Transverse colon (tissue), 4 donors: ENCODE measurements around the gene LTB4R. TPM values are rescaled to one million over a fixed set of nuclear protein-coding genes. Genes with fewer than 3 reads are reported as not detected.
A peak's percentile ranks its signal among the peaks of the same experiment; 100 is the strongest.

Source experiments
- DNase-seq: peaks from one replicate; pipeline ENCODE4 v3.0.0-alpha.2; 2019
- H3K27ac ChIP-seq, 4 donors: fragments of 200-600 bp; sonication (generic); 2 replicates each; pipeline ENCODE4 v1.5.1; 2016 to 2018; ENCODE audit warnings: inconsistent platforms in 4 of 4
- H3K27me3 ChIP-seq: fragments of 200-600 bp; sonication (generic); 2 replicates; pipeline ENCODE4 v1.5.1; 2017; ENCODE audit warnings: inconsistent platforms
- H3K36me3 ChIP-seq, 4 donors: fragments of 200-600 bp; sonication (generic); 2 replicates each; pipeline ENCODE4 v1.5.1; 2017 to 2019; ENCODE audit warnings: inconsistent platforms in 4 of 4
- H3K4me1 ChIP-seq, 4 donors: fragments of 200-600 bp; sonication (generic); 2 replicates each; pipeline ENCODE4 v1.5.1; 2017 to 2020; ENCODE audit warnings: inconsistent platforms in 4 of 4
- H3K4me3 ChIP-seq, 4 donors: fragments of 200-600 bp; sonication (generic); 1 replicate in 1 of 4; 2 replicates in 3 of 4; pipeline versions ENCODE4 v1.5.1 to v1.6.1; 2017 to 2019; ENCODE audit warnings: inconsistent platforms in 4 of 4
- H3K9me3 ChIP-seq, 2 donors: fragments of 200-600 bp; sonication (generic); 2 replicates each; pipeline ENCODE4 v1.5.1; 2017 to 2019; ENCODE audit warnings: inconsistent platforms in 2 of 2
- CTCF ChIP-seq, 5 experiments: fragments of 200-600 bp in 3 of 5; fragments of 450-650 bp in 2 of 5; sonication (generic) in 3 of 5; IDR thresholded peaks; 1 replicate in 2 of 5; 2 replicates in 3 of 5; pipeline ENCODE4 v1.5.1; 2016 to 2017; ENCODE audit warnings: antibody characterized with exemption in 5 of 5, inconsistent platforms in 3 of 5, mild to moderate bottlenecking in 2 of 5, moderate library complexity in 1 of 5
- EP300 ChIP-seq: sonication (generic); formaldehyde crosslinking; IDR thresholded peaks from one replicate; pipeline ENCODE4 v1.6.1; 2017; ENCODE audit warnings: antibody characterized with exemption, low read depth
- POLR2A ChIP-seq: fragments of 450-650 bp; IDR thresholded peaks from one replicate; pipeline ENCODE4 v1.6.1; 2016; ENCODE audit warnings: antibody characterized with exemption, mild to moderate bottlenecking, moderate library complexity
- POLR2AphosphoS5 ChIP-seq, 3 donors: sonication (generic); formaldehyde crosslinking; IDR thresholded peaks; one replicate each; pipeline ENCODE4 v1.6.1; 2016; ENCODE audit warnings: antibody characterized with exemption in 3 of 3
- WGBS, 2 donors: methylation state at CpG; one replicate each; pipeline ENCODE4 v1.1.5; 2018; ENCODE audit warnings: low coverage in 1 of 2; 5-methylcytosine and 5-hydroxymethylcytosine counted together
- in situ Hi-C, 4 donors: fragments of 200-750 bp; cut with MboI; loops; one replicate each; pipeline versions ENCODE4 v1.15.0 to v1.15.1; 2017; ENCODE audit warnings: low sequenced_read_pairs in 3 of 4, low pct_ligation_motif_present in 1 of 4, low pct_unique_long_range_greater_than_20kb in 1 of 4
- intact Hi-C: fragments of 100-400 bp; cut with DNase I; formaldehyde crosslinking; loops from one replicate; pipeline ENCODE4 v1.15.1; 2023; ENCODE audit warnings: low total_unique reads
- total RNA-seq, 4 donors: library from RNA; depleted of rRNA; stranded (reverse); fragments of >200 nt; gene quantifications; one replicate each; pipeline ENCODE4 v1.1.0, GENCODE V29; 2016

Gene LTB4R
- total RNA-seq, 4 donors from 2014 or later = 1.1 to 8.3 (median 6.2) TPM

GRCh38 chr14:24316597-24316950 is 5.3 kb downstream of the LTB4R start:
- H3K27me3 ChIP-seq = peaks cover 17% of the 10 kb centered on the region
- no peaks in the 10 kb centered on the region for H3K36me3 ChIP-seq
- in situ Hi-C loops (no loop called here), intact Hi-C loops (no loop called here)
- H3K27ac ChIP-seq = peak overlapping the region in 3 of 4 donors; percentile 8 to 38 (median 33)
- no peak for DNase-seq
- TF ChIP-seq CTCF (IDR thresholded peaks at IDR 0.05) (no peak), EP300 (no peak), POLR2AphosphoS5 (IDR thresholded peaks at IDR 0.05) (no peak), POLR2A (no peak)
- 60 to 67% methylated on average over 1 to 15 of the region's 18 CpGs for WGBS, 2 donors
- peaks cover 2 to 37% (median 14%) of the 10 kb centered on the region in 4 donors for H3K4me1 ChIP-seq
- H3K9me3 ChIP-seq = no peaks in the 10 kb centered on the region
- H3K4me3 ChIP-seq = peak overlapping the region in 1 of 4 donors; percentile 14

GRCh38 chr14:24317141-24317928 is 6.0 kb downstream of the LTB4R start:
- TF ChIP-seq CTCF (IDR thresholded peaks at IDR 0.05) = no peak
- TF ChIP-seq POLR2A = no peak
- no peak for TF ChIP-seq POLR2AphosphoS5 (IDR thresholded peaks at IDR 0.05)
- TF ChIP-seq EP300 = no peak
- Histone ChIP-seq H3K27ac (no peak overlapping the region), H3K9me3 (no peaks in the 10 kb centered on the region), H3K4me3 (no peak overlapping the region), H3K4me1 (peaks cover 0 to 31% (median 9%) of the 10 kb centered on the region in 4 donors), H3K27me3 (peaks cover 17% of the 10 kb centered on the region), H3K36me3 (no peaks in the 10 kb centered on the region)
- 85 to 100% methylated on average over 1 to 3 of the region's 3 CpGs for WGBS, 2 donors
- in situ Hi-C loops = no loop called here
- DNase-seq = no peak
- intact Hi-C loops = no loop called here

- no peak overlapping the region for H3K27ac ChIP-seq
- no peak overlapping the region for H3K4me3 ChIP-seq
- peaks cover 17% of the 10 kb centered on the region for H3K27me3 ChIP-seq
- WGBS, 2 donors = 79 to 88% methylated on average over 11 to 14 of the region's 14 CpGs
- DNase-seq = no peak
- no peaks in the 10 kb centered on the region for H3K36me3 ChIP-seq
- TF ChIP-seq POLR2AphosphoS5 (IDR thresholded peaks at IDR 0.05) (no peak), POLR2A (no peak), CTCF (IDR thresholded peaks at IDR 0.05) (no peak), EP300 (no peak)
- H3K9me3 ChIP-seq = no peaks in the 10 kb centered on the region
- intact Hi-C loops (no loop called here), in situ Hi-C loops (no loop called here)
- peaks cover 0 to 3% (median 1%) of the 10 kb centered on the region in 4 donors for H3K4me1 ChIP-seq
These were observed 10.1 kb downstream of the LTB4R start for GRCh38 chr14:24321212-24321975.

GRCh38 chr14:24322672-24323071 is 11.4 kb downstream of the LTB4R start:
- H3K27me3 ChIP-seq = peaks cover 10% of the 10 kb centered on the region
- in situ Hi-C loops = no loop called here
- no peak overlapping the region for H3K27ac ChIP-seq
- no peak for TF ChIP-seq EP300
- TF ChIP-seq POLR2AphosphoS5 (IDR thresholded peaks at IDR 0.05) = no peak
- TF ChIP-seq CTCF (IDR thresholded peaks at IDR 0.05) = no peak
- no peak for TF ChIP-seq POLR2A
- H3K4me1 ChIP-seq = peaks cover 0 to 6% (median 0%) of the 10 kb centered on the region in 4 donors
- no peak overlapping the region for H3K4me3 ChIP-seq
- intact Hi-C loops = no loop called here
- DNase-seq = no peak
- WGBS, 2 donors = 68% methylated on average over 10 of the region's 10 CpGs; no CpG with 5 or more reads in 1 of the 2 donors
- H3K9me3 ChIP-seq = no peaks in the 10 kb centered on the region
- H3K36me3 ChIP-seq = no peaks in the 10 kb centered on the region
